HCEC 1CT (cell line): ENCODE data around the gene CASQ2.
"Not testable (repeated sequence)": the region's sequence is repeated elsewhere in the genome, so short reads cannot be mapped to it uniquely, and the experiment has no call there.

ENCODE experiments used
- DNase-seq: peaks from one replicate; pipeline ENCODE4 v3.0.0-alpha.2; 2017

Gene CASQ2

DNA sequence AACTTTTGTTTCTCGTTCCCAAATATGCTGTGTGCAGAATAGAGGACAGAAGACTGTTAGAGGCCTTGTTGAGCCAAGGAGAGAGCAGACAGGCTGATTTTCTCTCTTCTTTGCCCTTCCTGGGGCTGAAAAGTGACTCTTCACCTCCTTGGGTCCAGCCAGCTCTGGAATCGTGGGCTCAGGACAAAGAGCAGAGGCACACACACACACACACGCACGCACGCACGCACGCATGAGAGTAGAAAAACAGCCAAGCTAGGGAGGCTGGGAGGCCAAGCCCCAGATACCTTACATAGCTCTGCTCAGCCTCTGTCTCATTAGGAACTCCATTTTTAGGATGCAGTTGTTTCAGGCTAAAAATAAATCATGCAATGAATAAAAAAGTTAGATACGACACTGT is at the start of gene CASQ2:
Gene CASQ2, minus strand, starts transcription at position 166 of the 400 bp plus-strand sequence. CDS start 173 bp downstream, outside the sequence.
- DNase-seq, result no peak

DNA sequence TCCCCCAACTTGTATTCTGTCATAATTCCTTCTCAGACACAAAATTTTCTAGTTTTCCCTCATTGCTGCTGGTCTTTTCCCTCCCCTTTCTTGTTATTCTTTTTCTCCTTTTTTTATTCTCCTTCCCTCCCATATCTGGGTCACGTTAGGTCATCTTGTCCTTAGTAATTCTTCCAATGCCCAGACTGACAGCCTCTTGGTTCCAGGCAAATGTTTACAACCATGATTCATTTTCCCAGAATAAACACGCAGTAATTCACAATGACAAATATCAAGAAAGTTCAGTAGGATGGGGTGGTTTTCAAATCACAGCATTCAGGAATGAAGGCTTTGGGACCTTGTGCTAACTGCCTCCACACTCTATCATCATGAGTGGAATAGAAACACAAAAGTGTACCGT is 47.2 kb upstream of the CASQ2 start:
- DNase-seq, result peak; percentile 22

- DNase-seq, result no peak
Observed at GRCh38 chr1:115814685-115815398, 46.3 kb upstream of the CASQ2 start.

GRCh38 chr1:115813727-115814126 is 45.2 kb upstream of the CASQ2 start:
- DNase-seq, result no peak

DNA sequence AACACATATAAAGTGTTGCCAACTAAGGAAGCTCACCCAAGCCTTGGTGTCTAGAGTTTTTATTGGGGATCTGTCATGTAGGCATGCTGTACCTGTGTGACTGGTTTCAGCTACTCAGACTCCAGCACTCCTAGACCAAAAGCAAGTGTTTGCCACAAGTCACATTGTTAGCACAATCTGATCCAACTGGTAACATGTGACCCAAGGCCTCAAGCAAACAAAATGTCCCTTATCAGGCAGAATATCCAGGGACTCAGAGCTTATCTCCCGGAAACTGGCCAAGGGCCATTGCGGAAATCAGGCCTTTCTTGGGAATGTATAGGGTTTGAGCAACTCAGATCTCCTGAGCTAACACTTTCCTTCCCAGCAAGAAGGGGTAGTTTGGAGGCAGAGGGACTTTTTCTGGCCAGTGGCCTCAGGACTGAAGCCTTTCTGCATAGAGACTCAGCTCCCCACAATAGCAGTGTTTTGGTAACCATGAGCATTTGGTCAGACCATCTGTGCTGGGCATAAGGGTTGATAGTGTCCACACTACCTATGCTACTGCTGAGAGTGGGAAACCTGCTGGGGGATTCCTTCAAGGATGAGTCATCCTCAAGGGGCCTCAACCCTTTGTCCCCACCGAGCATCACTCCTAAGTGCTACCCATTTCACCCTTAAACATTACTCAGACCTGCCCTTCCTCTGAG is 42.8 kb upstream of the CASQ2 start:
- no peak for DNase-seq

DNA sequence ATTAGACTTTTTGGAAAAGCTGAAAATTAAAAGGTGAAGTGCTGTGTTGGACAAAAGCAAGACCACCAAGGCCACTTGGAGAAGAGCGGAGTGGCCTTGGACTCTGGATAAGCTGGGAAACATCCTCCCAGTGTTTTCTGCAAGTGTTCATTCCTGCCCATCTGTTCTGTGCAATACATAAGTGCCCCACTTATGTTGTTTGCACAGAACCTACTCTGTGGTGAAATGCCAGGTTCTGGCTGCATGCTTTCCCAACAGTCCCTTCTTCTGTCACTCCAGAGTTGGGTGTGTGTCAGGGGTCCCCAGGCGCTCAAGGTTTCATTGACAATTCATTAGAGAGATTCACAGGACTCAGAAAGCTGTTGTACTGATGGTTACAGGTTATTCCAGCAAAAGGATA is 42.1 kb upstream of the CASQ2 start:
- DNase-seq, result no peak

- no peak for DNase-seq
Observed at GRCh38 chr1:115809847-115810246, 41.3 kb upstream of the CASQ2 start.

DNA sequence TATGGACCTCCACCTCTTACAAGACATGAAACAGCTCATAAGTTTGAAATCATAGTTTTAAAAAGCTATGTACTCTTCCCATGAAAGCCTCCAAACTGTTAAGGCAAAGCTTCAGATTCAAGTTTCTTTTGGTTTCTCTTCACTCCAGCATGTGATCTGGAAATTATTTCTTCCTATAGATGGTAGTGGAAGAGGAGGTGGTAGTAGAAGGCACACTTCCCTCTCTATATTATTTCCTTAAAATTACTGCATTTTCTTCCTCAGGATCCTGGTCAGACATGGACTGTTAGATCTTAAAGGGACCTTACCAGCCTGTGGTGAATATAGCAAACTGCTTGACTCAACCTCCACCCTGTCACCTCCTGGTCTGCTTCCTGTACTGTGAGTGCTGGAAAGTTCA is 40.6 kb upstream of the CASQ2 start:
- no peak for DNase-seq

DNA sequence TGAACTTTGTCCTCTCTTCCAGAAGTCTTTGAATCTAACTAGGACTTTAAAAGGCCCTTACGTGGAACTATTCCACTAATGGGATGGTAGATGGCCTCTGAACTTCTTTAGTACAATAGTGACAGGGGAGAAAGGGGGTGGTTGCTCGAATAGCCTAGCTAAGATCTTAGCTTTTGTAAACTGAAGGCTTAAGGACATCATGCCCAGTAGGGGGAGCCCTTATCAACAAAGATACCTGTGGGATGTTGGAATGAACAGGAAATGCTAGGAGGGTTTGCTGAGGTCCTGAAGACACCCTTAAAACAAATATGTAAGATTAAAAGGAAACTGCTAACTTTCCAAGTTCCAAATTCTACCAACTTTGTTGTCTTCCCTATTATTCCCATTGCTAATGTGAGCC is 39.2 kb upstream of the CASQ2 start:
- DNase-seq, result peak; percentile 80

DNA sequence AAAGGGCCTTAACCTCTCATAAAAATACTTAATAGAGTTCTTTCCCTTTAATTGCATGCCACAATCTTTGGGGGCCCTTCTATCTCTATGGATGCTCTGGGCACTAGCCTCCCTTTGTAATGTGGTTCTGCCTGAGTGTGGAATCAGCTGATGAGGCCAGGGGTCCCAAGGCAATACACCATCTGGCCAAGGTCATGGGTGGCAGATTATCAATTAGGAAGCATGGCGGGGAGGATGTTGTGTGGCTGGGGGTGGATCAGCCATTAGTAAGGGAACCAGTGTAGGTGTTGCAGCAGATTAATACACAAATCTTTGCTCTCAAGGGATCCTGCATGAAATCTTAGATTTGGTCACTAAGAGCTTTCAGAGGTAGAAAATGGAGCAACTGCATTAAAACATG is 37.1 kb upstream of the CASQ2 start:
- DNase-seq, result no peak

DNA sequence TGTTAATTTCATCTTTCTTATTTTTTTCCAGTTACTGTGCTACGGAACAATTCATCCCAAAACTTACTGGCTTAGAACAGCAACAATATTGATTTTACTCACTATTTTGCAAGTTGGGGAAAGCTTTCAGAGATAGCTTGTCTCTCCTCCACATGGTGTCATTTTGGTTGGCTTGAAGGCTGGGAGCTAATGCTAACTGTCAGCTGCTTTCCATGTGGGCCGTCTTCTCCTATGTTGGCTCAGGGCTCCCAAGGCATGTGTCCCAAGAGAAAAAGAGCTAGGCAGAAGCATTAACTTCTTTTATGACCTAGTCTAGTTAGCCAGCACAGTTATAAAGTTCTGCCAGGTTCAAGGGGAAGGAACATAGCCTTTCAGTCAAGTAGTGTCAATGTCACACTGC is 33.9 kb upstream of the CASQ2 start:
- DNase-seq, result no peak

- no peak for DNase-seq
Observed at GRCh38 chr1:115797486-115797885, 29.0 kb upstream of the CASQ2 start.

DNA sequence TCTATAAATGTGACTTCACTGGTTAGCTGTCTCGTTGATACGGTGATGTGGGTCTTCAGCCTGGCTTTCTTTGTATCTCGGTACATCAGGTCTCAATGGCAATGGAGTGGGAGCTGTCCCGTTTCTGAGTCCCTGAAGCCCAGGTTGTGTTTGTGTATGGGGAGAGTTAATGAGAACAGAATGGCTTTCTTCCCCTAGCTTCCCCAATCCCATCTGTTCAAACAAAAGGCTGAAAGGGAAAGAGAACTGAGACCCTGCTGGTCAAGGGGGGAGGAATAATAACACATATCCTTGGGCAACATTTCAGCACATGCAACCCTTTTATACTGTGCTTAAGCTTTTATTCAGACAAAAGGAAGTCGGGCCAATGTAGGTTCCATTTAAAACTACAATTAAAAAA is 28.4 kb upstream of the CASQ2 start:
- DNase-seq, result no peak

- no peak for DNase-seq
Observed at GRCh38 chr1:115796036-115796435, 27.5 kb upstream of the CASQ2 start.

GRCh38 chr1:115794976-115795639 is 26.6 kb upstream of the CASQ2 start:
- DNase-seq, result no peak

GRCh38 chr1:115793162-115793561 is 24.6 kb upstream of the CASQ2 start:
- DNase-seq, result no peak

GRCh38 chr1:115791816-115792215 is 23.3 kb upstream of the CASQ2 start:
- no peak for DNase-seq

DNA sequence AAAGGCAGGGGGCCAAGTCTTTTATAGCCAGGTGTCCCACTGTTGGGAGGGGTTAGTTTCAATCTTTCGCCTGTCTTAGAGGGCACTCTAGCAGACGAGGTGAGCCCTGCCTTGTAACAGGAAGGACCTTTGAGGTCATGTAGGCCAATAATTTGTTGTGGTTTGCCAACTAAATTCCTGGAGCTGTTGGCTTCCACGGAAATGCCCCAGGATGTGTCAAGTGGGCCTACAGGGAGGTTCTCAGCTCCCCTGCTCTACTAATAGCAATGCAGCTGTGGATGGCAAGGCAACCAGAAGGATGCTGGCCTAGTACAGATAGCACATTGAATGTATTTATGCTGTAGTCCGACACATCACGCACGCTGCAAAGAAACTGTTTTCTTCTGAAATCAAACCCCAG is 22.3 kb upstream of the CASQ2 start:
- no peak for DNase-seq

DNA sequence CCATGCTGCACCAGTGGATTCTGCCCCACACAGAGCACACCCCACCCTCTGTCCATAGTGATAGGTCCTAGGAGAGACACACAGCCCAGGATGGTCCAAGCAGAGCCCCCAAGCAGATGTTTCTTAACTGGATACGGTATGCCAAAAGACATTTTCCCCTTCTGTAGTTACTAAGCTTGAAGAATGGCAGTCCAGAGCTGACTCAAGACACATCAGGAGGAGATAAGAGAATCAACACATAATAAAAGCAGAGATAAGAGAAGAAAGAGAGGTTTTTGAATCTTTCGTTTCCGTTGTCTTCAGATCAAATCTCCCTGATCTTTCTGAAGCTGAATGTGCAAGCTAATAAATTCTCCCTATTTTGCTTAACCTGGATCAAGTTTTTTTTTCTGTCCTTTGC is 21.8 kb upstream of the CASQ2 start:
- no peak for DNase-seq

GRCh38 chr1:115783311-115783710 is 14.8 kb upstream of the CASQ2 start:
- peak; percentile 37 for DNase-seq

GRCh38 chr1:115782571-115783281 is 14.2 kb upstream of the CASQ2 start:
- peak; percentile 97 for DNase-seq

- no peak for DNase-seq
Observed at GRCh38 chr1:115781851-115782250, 13.3 kb upstream of the CASQ2 start.

DNA sequence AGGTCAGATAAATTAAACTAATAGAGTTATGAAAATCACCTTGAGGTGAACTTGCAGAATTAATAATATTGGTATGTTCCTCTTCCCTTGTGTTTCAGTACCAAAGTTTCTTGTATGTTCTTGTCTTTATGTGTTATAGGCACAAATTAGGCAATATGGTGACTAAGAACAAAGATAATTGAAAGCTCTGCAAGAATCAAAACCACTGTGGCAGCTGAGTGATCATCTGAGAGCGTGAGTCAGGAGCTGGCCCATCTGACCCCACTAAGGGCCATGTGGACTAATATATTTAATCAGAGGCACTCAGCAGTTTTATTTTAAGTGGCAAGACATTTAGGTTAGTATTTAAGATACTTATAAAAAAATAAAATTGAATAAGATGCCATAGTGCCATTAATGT is 12.8 kb upstream of the CASQ2 start:
- DNase-seq, result peak; percentile 96

DNA sequence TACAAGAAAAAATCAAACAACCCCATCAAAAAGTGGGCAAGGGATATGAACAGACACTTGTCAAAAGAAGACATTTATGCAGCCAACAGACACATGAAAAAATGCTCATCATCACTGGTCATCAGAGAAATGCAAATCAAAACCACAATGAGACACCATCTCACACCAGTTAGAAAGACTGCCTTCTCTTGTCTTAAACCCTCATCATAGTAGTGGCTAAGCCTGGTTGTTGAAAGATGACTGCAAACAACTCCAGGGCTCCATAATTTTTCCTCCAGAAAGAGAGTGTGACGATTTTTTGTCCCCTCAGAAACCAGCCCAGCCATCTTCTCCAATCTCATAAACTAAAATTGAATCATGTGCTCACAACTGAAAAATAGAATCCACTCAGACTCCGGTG is 12.1 kb upstream of the CASQ2 start:
- DNase-seq, result not testable (repeated sequence)
